Endothelial cell of umbilical vein (primary cell): ENCODE results near the gene NME2. TPM values are rescaled to one million over a fixed set of nuclear protein-coding genes. Genes with fewer than 3 reads are reported as not detected.

Source experiments
- BruUV-seq: library from RNA; stranded (reverse); fragments of 400-500 nt; replicated peaks from 2 replicates; lab custom pipeline; 2021; lab: Mats Ljungman, UMichigan
- CTCF ChIA-PET: fragments of 300-600, 350-600 bp; sonication (Branson Sonifier 250); formaldehyde crosslinking; loops from one replicate; lab custom pipeline; 2021; ENCODE audit warnings: antibody characterized with exemption, inconsistent platforms; lab: Charles Lee
- POLR2A ChIA-PET: fragments of 300-600, 350-600 bp; sonication (Branson Sonifier 250); formaldehyde crosslinking; loops from one replicate; lab custom pipeline; 2021; ENCODE audit warnings: antibody characterized with exemption, inconsistent platforms; lab: Charles Lee
- DNase-seq: peaks from one replicate; pipeline ENCODE4 v3.0.0-alpha.2; 2011; ENCODE audit warnings: low read depth, low spot score
- FAIRE-seq: peaks from 2 replicates; lab custom pipeline; 2011; peaks lifted over from hg19 to GRCh38; lab: Jason Lieb, UNC
- H2AFZ ChIP-seq: 2 replicates; pipeline ENCODE4 v1.6.0; 2012; ENCODE audit warnings: low read depth, low read length, control low read depth, inconsistent platforms
- H3K27ac ChIP-seq: 2 replicates; pipeline ENCODE4 v1.5.1; 2011; ENCODE audit warnings: low read depth, mild to moderate bottlenecking, control low read depth, low read length, moderate library complexity; ENCODE audit not compliant: insufficient read depth
- H3K27me3 ChIP-seq, 2 experiments: 2 replicates each; pipeline versions ENCODE4 v1.6.0 to v1.6.1; 2011; ENCODE audit warnings: low read length in 2 of 2, mixed read lengths in 1 of 2; ENCODE audit not compliant: control insufficient read depth in 2 of 2, insufficient read depth in 2 of 2
- H3K36me3 ChIP-seq, 2 experiments: 2 replicates in 1 of 2; 3 replicates in 1 of 2; pipeline ENCODE4 v1.5.1; 2011; ENCODE audit warnings: low read length in 2 of 2, mild to moderate bottlenecking in 1 of 2, moderate library complexity in 1 of 2; ENCODE audit not compliant: control insufficient read depth in 2 of 2, insufficient read depth in 2 of 2; ENCODE audit errors: extremely low read depth in 1 of 2
- H3K4me1 ChIP-seq: 3 replicates; pipeline ENCODE4 v1.5.1; 2011; ENCODE audit warnings: mild to moderate bottlenecking, low read length; ENCODE audit not compliant: control insufficient read depth, insufficient read depth; ENCODE audit errors: extremely low read depth
- H3K4me2 ChIP-seq: 2 replicates; pipeline ENCODE4 v1.6.1; 2011; ENCODE audit warnings: low read length, control low read depth, mixed read lengths; ENCODE audit not compliant: insufficient read depth
- H3K4me3 ChIP-seq, 3 experiments: fragments of 200-600 bp in 1 of 3; sonication (generic), shearing (Covaris generic) in 1 of 3; replicated peaks in 1 of 3; 2 replicates each; pipeline ENCODE4 v1.5.1; 2011 to 2016; ENCODE audit warnings: control low read depth in 3 of 3, low read length in 3 of 3, mild to moderate bottlenecking in 2 of 3, inconsistent platforms in 1 of 3, low read depth in 1 of 3, moderate library complexity in 1 of 3; ENCODE audit not compliant: insufficient read depth in 1 of 3
- H3K79me2 ChIP-seq: 2 replicates; pipeline ENCODE4 v1.6.0; 2012; ENCODE audit warnings: low read length, inconsistent platforms; ENCODE audit not compliant: control insufficient read depth, insufficient read depth
- H3K9ac ChIP-seq: replicated peaks from 2 replicates; pipeline ENCODE3; 2011; ENCODE audit warnings: low read length, control low read depth; ENCODE audit not compliant: insufficient read depth; ENCODE audit errors: extremely low read depth
- H3K9me1 ChIP-seq: replicated peaks from 3 replicates; pipeline ENCODE4 v1.6.0; 2011; ENCODE audit warnings: mild to moderate bottlenecking, low read length; ENCODE audit not compliant: control insufficient read depth, insufficient read depth; ENCODE audit errors: extremely low read depth
- H3K9me3 ChIP-seq: replicated peaks from 2 replicates; pipeline ENCODE4 v1.5.1; 2012; ENCODE audit warnings: low read length, inconsistent platforms; ENCODE audit not compliant: control insufficient read depth, insufficient read depth
- H4K20me1 ChIP-seq: replicated peaks from 2 replicates; pipeline ENCODE3; 2011; ENCODE audit warnings: mild to moderate bottlenecking, low read length; ENCODE audit not compliant: control insufficient read depth, insufficient read depth; ENCODE audit errors: extremely low read depth
- EZH2 ChIP-seq: IDR thresholded peaks from 2 replicates; pipeline ENCODE4 v1.6.1; 2012; ENCODE audit warnings: borderline replicate concordance, low read depth, mild to moderate bottlenecking, moderate library complexity, low read length, inconsistent platforms; ENCODE audit not compliant: severe bottlenecking
- FOS ChIP-seq: IDR thresholded peaks from 2 replicates; pipeline ENCODE4 v1.6.1; 2011; ENCODE audit warnings: mild to moderate bottlenecking, low read length, moderate library complexity, borderline replicate concordance; ENCODE audit not compliant: insufficient read depth
- MYC ChIP-seq: IDR thresholded peaks from one replicate; pipeline ENCODE4 v1.6.1; 2011; ENCODE audit warnings: mild to moderate bottlenecking, low read depth, low read length
- POLR2AphosphoS5 ChIP-seq: IDR thresholded peaks from 2 replicates; pipeline ENCODE4 v1.6.1; 2012; ENCODE audit warnings: low read depth, mild to moderate bottlenecking, control low read depth, low read length, moderate library complexity; ENCODE audit not compliant: insufficient read depth
- dilution Hi-C: fragments of 300-500 bp; cut with MboI; formaldehyde crosslinking; loops from one replicate; pipeline ENCODE4 v1.15.0; 2019; ENCODE audit warnings: low sequenced_read_pairs; ENCODE audit not compliant: extremely low pct_ligation_motif_present
- intact Hi-C: fragments of 100-400 bp; cut with micrococcal nuclease; formaldehyde crosslinking; loops from one replicate; pipeline ENCODE4 v1.10.0; 2022
- polyA plus RNA-seq, 4 experiments: library from polyadenylated mRNA; depleted of rRNA in 3 of 4; stranded (reverse) in 3 of 4; unstranded in 1 of 4; fragments of >200 nt; gene quantifications; 2 replicates each; pipeline versions ENCODE4 v1.2.1 to v1.2.3, GENCODE V29; 2011 to 2012; ENCODE audit warnings: missing spikeins in 1 of 4
- total RNA-seq: library from RNA; stranded (reverse); gene quantifications from 2 replicates; pipeline ENCODE4 v1.2.3, GENCODE V29; 2021
- TF ChIP-seq, protein P1 (sequence below), 2 donors: IDR thresholded peaks; 1 replicate in 1 of 2; 2 replicates in 1 of 2; pipeline ENCODE4 v1.5.1; 2011; ENCODE audit warnings: low read length in 2 of 2, mild to moderate bottlenecking in 2 of 2, moderate library complexity in 2 of 2, control low read depth in 1 of 2, inconsistent platforms in 1 of 2, low read depth in 1 of 2; ENCODE audit not compliant: insufficient read depth in 1 of 2; ENCODE audit errors: extremely low read depth in 1 of 2
- TF ChIP-seq, protein P2 (sequence below): IDR thresholded peaks from 2 replicates; pipeline ENCODE4 v1.6.1; 2011; ENCODE audit not compliant: insufficient read depth, insufficient read length

Gene NME2
- total and polyA plus RNA-seq, 2 donors (not counting 3 experiments of a cell fraction or from before 2014, with no cell fraction given), result 555 to 833 TPM

DNA sequence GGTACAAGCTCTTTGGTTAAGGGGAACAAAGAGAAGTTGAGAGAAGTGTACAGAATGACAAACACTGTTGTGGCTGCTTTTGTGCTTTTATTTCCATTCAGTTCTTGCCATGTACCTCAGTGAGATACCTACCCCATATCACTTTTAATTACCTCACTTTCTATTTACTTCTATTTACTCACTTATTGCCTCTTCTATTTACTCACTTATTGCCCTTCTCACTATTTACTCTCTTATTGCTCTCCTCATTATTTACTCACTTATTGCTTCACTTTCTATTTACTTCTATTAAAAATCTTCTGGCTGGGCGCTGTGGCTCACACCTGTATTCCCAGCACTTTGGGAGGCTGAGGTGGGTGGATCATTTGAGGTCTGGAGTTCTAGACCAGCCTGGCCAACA, 51.7 kb downstream of the NME2 start:
- POLR2A ChIA-PET, result no interaction called here
- dilution Hi-C loops (no loop called here), intact Hi-C loops (no loop called here)
- H3K4me2 ChIP-seq, result no peak overlapping the region
- no peak for TF ChIP-seq MYC
- BruUV-seq, result no TSS peak
- H3K9ac ChIP-seq, result no peak overlapping the region
- no peaks in the 10 kb centered on the region for H4K20me1 ChIP-seq
- no peak overlapping the region for H3K27ac ChIP-seq
- FAIRE-seq (no peak), DNase-seq (no peak)
- H3K36me3 ChIP-seq, result peaks cover 0 to 13% of the 10 kb centered on the region in 2 experiments
- H2AFZ ChIP-seq, result no peak overlapping the region
- peaks cover 17% of the 10 kb centered on the region for H3K4me1 ChIP-seq
- H3K9me1 ChIP-seq, result no peaks in the 10 kb centered on the region
- H3K9me3 ChIP-seq, result no peaks in the 10 kb centered on the region
- H3K4me3 ChIP-seq, result no peak overlapping the region
- no peaks in the 10 kb centered on the region for H3K79me2 ChIP-seq
- no peaks in the 10 kb centered on the region for H3K27me3 ChIP-seq
- CTCF ChIA-PET, result interaction anchor here (0.8 kb wide), 1 partner anchor 10 kb away, joined by 3 read pairs; no protein-coding TSS in a partner anchor

GRCh38 chr17:51221322-51221721, 55.1 kb downstream of the NME2 start:
- Histone ChIP-seq H4K20me1 (no peaks in the 10 kb centered on the region), H3K4me3 (no peak overlapping the region), H2AFZ (no peak overlapping the region), H3K4me1 (peaks cover 20% of the 10 kb centered on the region), H3K4me2 (no peak overlapping the region), H3K36me3 (peaks cover 0 to 13% of the 10 kb centered on the region in 2 experiments), H3K9ac (no peak overlapping the region), H3K79me2 (no peaks in the 10 kb centered on the region), H3K9me1 (no peaks in the 10 kb centered on the region), H3K27ac (no peak overlapping the region), H3K9me3 (no peaks in the 10 kb centered on the region), H3K27me3 (no peaks in the 10 kb centered on the region)
- CTCF ChIA-PET, result no interaction called here
- dilution Hi-C loops, result no loop called here
- TF ChIP-seq EZH2 (no peak), FOS (no peak), POLR2AphosphoS5 (no peak), MYC (no peak)
- TF ChIP-seq, protein P1, sequence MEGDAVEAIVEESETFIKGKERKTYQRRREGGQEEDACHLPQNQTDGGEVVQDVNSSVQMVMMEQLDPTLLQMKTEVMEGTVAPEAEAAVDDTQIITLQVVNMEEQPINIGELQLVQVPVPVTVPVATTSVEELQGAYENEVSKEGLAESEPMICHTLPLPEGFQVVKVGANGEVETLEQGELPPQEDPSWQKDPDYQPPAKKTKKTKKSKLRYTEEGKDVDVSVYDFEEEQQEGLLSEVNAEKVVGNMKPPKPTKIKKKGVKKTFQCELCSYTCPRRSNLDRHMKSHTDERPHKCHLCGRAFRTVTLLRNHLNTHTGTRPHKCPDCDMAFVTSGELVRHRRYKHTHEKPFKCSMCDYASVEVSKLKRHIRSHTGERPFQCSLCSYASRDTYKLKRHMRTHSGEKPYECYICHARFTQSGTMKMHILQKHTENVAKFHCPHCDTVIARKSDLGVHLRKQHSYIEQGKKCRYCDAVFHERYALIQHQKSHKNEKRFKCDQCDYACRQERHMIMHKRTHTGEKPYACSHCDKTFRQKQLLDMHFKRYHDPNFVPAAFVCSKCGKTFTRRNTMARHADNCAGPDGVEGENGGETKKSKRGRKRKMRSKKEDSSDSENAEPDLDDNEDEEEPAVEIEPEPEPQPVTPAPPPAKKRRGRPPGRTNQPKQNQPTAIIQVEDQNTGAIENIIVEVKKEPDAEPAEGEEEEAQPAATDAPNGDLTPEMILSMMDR (IDR thresholded peaks at IDR 0.05; ENCODE audit: extremely low read depth in 1 of 2, insufficient read depth in 1 of 2, low read depth in 1 of 2, low read length in 2 of 2), result no peak
- TF ChIP-seq, protein P2, sequence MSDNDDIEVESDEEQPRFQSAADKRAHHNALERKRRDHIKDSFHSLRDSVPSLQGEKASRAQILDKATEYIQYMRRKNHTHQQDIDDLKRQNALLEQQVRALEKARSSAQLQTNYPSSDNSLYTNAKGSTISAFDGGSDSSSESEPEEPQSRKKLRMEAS, result no peak
- POLR2A ChIA-PET, result no interaction called here
- BruUV-seq, result no TSS peak
- FAIRE-seq (no peak), DNase-seq (no peak)
- intact Hi-C loops, result no loop called here

Other genes starting within 250 kb of the NME2 start
- gene SPAG9, start 45.5 kb upstream of the NME2 start, total RNA-seq, result 73.5 and 75.0 TPM in 2 replicates
- 13.1 and 16.5 TPM in 2 replicates for gene SPAG9, start 45.5 kb upstream of the NME2 start, polyA plus RNA-seq
- 214 and 215 TPM in 2 replicates for gene NME1, start 12.9 kb upstream of the NME2 start, total RNA-seq
- gene NME1, start 12.9 kb upstream of the NME2 start, polyA plus RNA-seq, result 266 and 326 TPM in 2 replicates
- 10.9 and 14.0 TPM in 2 replicates for gene MBTD1, start 93.6 kb downstream of the NME2 start, total RNA-seq
- 3.5 and 4.8 TPM in 2 replicates for gene MBTD1, start 93.6 kb downstream of the NME2 start, polyA plus RNA-seq
- 29.3 and 32.2 TPM in 2 replicates for gene UTP18, start 94.1 kb downstream of the NME2 start, total RNA-seq
- gene UTP18, start 94.1 kb downstream of the NME2 start, polyA plus RNA-seq, result 5.7 and 9.1 TPM in 2 replicates